ENCODE data around the gene COL27A1.
"Not testable (repeated sequence)": the region's sequence is repeated elsewhere in the genome, so short reads cannot be mapped to it uniquely, and the experiment has no call there.

The COL27A1 gene

DNA sequence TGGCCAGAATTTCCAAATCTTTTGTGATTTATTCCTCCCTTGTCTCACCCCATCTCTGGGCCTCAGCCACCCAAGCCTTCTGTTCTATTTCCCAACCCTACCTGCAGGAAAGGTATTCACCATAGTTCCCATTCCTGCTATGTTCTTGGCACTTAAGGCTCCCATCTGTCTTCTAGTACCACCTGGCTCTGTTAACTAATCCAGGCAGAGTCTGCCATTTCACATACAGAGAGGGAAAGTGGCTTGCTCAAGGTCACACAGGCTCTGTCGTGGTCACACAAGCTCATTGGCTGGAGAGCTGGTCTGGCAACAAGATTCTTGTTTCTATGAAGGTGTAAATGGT, 35.2 kb downstream of the COL27A1 start (continued):
- TF ChIP-seq, protein P1, sequence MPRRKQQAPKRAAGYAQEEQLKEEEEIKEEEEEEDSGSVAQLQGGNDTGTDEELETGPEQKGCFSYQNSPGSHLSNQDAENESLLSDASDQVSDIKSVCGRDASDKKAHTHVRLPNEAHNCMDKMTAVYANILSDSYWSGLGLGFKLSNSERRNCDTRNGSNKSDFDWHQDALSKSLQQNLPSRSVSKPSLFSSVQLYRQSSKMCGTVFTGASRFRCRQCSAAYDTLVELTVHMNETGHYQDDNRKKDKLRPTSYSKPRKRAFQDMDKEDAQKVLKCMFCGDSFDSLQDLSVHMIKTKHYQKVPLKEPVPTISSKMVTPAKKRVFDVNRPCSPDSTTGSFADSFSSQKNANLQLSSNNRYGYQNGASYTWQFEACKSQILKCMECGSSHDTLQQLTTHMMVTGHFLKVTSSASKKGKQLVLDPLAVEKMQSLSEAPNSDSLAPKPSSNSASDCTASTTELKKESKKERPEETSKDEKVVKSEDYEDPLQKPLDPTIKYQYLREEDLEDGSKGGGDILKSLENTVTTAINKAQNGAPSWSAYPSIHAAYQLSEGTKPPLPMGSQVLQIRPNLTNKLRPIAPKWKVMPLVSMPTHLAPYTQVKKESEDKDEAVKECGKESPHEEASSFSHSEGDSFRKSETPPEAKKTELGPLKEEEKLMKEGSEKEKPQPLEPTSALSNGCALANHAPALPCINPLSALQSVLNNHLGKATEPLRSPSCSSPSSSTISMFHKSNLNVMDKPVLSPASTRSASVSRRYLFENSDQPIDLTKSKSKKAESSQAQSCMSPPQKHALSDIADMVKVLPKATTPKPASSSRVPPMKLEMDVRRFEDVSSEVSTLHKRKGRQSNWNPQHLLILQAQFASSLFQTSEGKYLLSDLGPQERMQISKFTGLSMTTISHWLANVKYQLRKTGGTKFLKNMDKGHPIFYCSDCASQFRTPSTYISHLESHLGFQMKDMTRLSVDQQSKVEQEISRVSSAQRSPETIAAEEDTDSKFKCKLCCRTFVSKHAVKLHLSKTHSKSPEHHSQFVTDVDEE (CRISPR knock-in tag; IDR thresholded peaks at IDR 0.05) = no peak
- TF ChIP-seq CSDC2 (CRISPR knock-in tag; IDR thresholded peaks at IDR 0.05) = no peak
- TF ChIP-seq, protein P2, sequence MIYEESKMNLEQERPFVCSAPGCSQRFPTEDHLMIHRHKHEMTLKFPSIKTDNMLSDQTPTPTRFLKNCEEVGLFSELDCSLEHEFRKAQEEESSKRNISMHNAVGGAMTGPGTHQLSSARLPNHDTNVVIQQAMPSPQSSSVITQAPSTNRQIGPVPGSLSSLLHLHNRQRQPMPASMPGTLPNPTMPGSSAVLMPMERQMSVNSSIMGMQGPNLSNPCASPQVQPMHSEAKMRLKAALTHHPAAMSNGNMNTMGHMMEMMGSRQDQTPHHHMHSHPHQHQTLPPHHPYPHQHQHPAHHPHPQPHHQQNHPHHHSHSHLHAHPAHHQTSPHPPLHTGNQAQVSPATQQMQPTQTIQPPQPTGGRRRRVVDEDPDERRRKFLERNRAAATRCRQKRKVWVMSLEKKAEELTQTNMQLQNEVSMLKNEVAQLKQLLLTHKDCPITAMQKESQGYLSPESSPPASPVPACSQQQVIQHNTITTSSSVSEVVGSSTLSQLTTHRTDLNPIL (CRISPR knock-in tag; IDR thresholded peaks at IDR 0.05; ENCODE audit: low read depth) = no peak

DNA sequence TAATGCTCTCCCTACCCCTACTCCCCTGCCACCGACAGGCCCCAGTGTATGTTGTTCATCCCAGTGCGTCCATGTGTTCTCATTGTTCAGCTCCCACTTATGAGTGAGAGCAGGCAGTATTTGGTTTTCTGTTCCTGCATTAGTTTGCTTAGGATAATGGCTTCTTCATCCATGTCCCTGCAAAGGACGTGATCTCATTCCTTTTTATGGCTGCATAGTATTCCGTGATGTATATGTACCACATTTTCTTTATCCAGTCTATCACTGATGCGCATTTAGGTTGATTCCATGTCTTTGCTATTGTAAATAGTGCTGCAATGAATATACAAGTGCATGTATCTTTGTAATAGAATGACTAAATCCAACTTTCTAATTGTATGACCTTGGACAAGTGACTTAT, 36.1 kb downstream of the COL27A1 start:
- ATAC-seq = not testable (repeated sequence)
- peak; percentile 62; the same call in 1 of the 2 replicates for TF ChIP-seq ZNF8 (CRISPR knock-in tag; IDR thresholded peaks at IDR 0.05)

DNA sequence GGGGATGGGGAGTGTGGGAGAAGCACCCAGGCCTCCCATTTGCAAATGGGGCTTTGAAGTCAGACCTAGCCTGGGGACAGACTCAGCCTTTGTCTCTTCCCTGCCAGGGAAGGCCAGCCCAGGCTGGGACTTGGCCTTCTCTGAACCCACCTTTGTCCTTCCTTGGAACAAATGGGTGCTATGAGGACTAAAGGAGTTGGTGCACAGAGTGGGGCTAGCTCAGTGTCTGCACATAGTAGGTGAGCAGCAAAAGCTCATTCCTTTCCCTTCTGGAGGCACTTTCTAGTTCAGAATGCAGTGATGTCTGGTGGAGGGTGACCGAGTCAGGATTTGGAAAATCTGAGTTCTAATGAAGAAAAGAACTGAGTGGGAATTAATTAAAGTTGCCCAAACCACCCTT, 37.2 kb downstream of the COL27A1 start:
- ATAC-seq = no peak
- TF ChIP-seq, protein P3, sequence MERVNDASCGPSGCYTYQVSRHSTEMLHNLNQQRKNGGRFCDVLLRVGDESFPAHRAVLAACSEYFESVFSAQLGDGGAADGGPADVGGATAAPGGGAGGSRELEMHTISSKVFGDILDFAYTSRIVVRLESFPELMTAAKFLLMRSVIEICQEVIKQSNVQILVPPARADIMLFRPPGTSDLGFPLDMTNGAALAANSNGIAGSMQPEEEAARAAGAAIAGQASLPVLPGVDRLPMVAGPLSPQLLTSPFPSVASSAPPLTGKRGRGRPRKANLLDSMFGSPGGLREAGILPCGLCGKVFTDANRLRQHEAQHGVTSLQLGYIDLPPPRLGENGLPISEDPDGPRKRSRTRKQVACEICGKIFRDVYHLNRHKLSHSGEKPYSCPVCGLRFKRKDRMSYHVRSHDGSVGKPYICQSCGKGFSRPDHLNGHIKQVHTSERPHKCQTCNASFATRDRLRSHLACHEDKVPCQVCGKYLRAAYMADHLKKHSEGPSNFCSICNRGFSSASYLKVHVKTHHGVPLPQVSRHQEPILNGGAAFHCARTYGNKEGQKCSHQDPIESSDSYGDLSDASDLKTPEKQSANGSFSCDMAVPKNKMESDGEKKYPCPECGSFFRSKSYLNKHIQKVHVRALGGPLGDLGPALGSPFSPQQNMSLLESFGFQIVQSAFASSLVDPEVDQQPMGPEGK (CRISPR knock-in tag; IDR thresholded peaks at IDR 0.05; ENCODE audit: borderline replicate concordance) = no peak
- TF ChIP-seq ZNF70 (CRISPR knock-in tag; IDR thresholded peaks at IDR 0.05) (no peak), ZNF8 (CRISPR knock-in tag; IDR thresholded peaks at IDR 0.05) (no peak), RARB (CRISPR knock-in tag; IDR thresholded peaks at IDR 0.05) (no peak), TCF4 (CRISPR knock-in tag; IDR thresholded peaks at IDR 0.05; ENCODE audit: borderline replicate concordance) (no peak), CSDC2 (CRISPR knock-in tag; IDR thresholded peaks at IDR 0.05) (no peak), ARNTL (CRISPR knock-in tag; IDR thresholded peaks at IDR 0.05; ENCODE audit: borderline replicate concordance, low read depth) (no peak), SNAI2 (CRISPR knock-in tag; IDR thresholded peaks at IDR 0.05) (no peak), ZFP3 (CRISPR knock-in tag; IDR thresholded peaks at IDR 0.05) (no peak), ISL1 (CRISPR knock-in tag; IDR thresholded peaks at IDR 0.05) (no peak), ZFP30 (CRISPR knock-in tag; IDR thresholded peaks at IDR 0.05) (no peak), OSR1 (CRISPR knock-in tag; IDR thresholded peaks at IDR 0.05) (no peak), GLIS3 (CRISPR knock-in tag; IDR thresholded peaks at IDR 0.05) (no peak), ZC3H10 (CRISPR knock-in tag; IDR thresholded peaks at IDR 0.05) (no peak), PPARA (CRISPR knock-in tag; IDR thresholded peaks at IDR 0.05; ENCODE audit: borderline replicate concordance) (no peak), ZNF565 (CRISPR knock-in tag; conservative IDR thresholded peaks at IDR 0.05; ENCODE audit: low read depth) (no peak), BACH2 (CRISPR knock-in tag; IDR thresholded peaks at IDR 0.05; ENCODE audit: borderline replicate concordance) (no peak)
- TF ChIP-seq, protein P1 (CRISPR knock-in tag; IDR thresholded peaks at IDR 0.05) = no peak
- TF ChIP-seq, protein P2 (CRISPR knock-in tag; IDR thresholded peaks at IDR 0.05; ENCODE audit: low read depth) = no peak
- TF ChIP-seq, protein P4, sequence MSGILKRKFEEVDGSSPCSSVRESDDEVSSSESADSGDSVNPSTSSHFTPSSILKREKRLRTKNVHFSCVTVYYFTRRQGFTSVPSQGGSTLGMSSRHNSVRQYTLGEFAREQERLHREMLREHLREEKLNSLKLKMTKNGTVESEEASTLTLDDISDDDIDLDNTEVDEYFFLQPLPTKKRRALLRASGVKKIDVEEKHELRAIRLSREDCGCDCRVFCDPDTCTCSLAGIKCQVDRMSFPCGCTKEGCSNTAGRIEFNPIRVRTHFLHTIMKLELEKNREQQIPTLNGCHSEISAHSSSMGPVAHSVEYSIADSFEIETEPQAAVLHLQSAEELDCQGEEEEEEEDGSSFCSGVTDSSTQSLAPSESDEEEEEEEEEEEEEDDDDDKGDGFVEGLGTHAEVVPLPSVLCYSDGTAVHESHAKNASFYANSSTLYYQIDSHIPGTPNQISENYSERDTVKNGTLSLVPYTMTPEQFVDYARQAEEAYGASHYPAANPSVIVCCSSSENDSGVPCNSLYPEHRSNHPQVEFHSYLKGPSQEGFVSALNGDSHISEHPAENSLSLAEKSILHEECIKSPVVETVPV (CRISPR knock-in tag; IDR thresholded peaks at IDR 0.05) = no peak
